GM12864 (cell line): ENCODE measurements around the gene DAO.

Experiments
- DNase-seq: peaks from one replicate; pipeline ENCODE4 v3.0.0-alpha.2; 2011; ENCODE audit warnings: low read depth
- H3K4me3 ChIP-seq: 2 replicates; pipeline ENCODE4 v1.5.1; 2011; ENCODE audit warnings: mild to moderate bottlenecking, low read depth, low read length, control low read depth
- TF ChIP-seq, protein P1 (sequence below): IDR thresholded peaks from 2 replicates; pipeline ENCODE4 v1.5.1; 2011; ENCODE audit warnings: low read depth, mild to moderate bottlenecking, moderate library complexity, low read length, control low read depth, inconsistent platforms; ENCODE audit errors: missing control alignments

Gene DAO

DNA sequence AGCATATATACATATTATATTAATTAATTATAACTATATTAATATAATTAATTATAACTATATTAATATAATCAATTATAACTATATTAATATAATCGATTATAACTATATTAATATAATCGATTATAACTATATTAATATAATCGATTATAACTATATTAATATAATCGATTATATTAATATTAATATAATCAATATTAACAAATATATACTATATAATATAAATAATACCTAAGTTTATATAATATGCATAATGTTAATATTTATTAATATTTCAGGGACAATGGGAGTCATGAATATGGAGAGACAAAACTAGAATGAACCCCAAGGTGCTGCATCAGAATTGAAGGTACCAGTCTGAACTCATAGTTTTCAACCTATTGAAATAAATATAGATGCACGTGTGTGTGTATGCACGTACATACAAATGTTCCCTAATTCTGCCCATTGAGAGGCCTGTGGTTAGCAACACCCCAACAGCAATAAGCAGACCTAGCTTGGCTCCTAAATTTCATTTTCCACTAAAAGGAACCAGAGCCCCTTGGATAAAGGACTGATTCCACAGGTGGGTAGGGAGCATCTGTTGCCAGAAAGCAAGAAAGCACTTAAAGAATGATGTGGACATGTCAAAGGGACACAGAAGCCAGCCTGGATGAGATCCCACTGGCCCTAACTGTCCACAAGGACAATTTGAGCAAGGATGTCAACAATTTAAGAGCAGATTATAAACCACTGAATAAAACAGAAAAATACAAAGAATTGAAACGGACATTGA, 43.8 kb upstream of the DAO start:
- H3K4me3 ChIP-seq = no peak overlapping the region
- DNase-seq = no peak
- TF ChIP-seq, protein P1, sequence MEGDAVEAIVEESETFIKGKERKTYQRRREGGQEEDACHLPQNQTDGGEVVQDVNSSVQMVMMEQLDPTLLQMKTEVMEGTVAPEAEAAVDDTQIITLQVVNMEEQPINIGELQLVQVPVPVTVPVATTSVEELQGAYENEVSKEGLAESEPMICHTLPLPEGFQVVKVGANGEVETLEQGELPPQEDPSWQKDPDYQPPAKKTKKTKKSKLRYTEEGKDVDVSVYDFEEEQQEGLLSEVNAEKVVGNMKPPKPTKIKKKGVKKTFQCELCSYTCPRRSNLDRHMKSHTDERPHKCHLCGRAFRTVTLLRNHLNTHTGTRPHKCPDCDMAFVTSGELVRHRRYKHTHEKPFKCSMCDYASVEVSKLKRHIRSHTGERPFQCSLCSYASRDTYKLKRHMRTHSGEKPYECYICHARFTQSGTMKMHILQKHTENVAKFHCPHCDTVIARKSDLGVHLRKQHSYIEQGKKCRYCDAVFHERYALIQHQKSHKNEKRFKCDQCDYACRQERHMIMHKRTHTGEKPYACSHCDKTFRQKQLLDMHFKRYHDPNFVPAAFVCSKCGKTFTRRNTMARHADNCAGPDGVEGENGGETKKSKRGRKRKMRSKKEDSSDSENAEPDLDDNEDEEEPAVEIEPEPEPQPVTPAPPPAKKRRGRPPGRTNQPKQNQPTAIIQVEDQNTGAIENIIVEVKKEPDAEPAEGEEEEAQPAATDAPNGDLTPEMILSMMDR = no peak

GRCh38 chr12:108837239-108837638, 42.7 kb upstream of the DAO start:
- TF ChIP-seq, protein P1 = no peak
- no peak for DNase-seq
- no peak overlapping the region for H3K4me3 ChIP-seq

DNA sequence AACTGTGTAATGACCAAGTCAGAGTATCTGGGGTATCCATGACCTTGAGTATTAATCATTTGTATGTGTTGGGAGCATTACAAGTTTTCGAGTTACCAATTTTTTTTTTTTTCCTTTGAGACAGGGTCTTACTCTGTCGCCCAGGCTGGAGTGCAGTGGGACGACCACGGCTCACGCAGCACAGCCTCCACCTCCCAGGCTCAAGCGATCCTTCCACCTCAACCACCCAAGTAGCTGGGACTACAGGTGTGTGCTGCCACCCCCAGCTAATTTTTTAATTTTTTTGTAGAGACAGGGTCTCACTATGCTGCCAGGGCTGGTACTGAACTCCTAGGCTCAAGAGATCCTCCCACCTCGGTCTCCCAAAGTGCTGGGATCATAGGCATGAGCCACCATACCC, 42.2 kb upstream of the DAO start:
- no peak for DNase-seq
- TF ChIP-seq, protein P1 = no peak
- no peak overlapping the region for H3K4me3 ChIP-seq

- no peak overlapping the region for H3K4me3 ChIP-seq
- TF ChIP-seq, protein P1 = no peak
- DNase-seq = no peak
Measured at GRCh38 chr12:108838194-108839017, 41.5 kb upstream of the DAO start.

GRCh38 chr12:108839018-108839889, 40.6 kb upstream of the DAO start:
- TF ChIP-seq, protein P1 = no peak
- DNase-seq = no peak
- H3K4me3 ChIP-seq = no peak overlapping the region

DNA sequence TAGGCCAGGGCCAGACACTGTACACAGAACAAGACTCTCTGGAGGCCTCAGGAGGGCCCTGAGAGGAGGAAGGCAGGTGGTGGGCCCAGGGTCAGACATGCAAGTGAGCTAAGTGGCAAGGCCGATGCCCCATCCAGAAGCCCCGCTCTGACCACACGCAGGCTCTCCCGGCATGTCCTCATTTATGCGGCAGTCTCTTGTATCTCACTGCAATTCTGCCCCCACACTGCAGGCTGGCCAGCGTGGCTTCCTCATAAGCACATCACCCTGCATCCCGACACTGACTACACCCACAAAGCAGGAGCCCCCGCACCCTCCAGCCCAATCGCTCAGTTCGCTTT, 40.0 kb upstream of the DAO start:
- H3K4me3 ChIP-seq = no peak overlapping the region
- TF ChIP-seq, protein P1 = no peak
- no peak for DNase-seq
